GM12878 (cell line): ENCODE data around the gene ATP6V1F.

Source experiments
- CHD2 ChIP-seq: IDR thresholded peaks from 2 replicates; pipeline ENCODE4 v1.6.1; 2011; ENCODE audit warnings: low read depth, low read length, improper control_type of control experiment, borderline replicate concordance
- EZH2 ChIP-seq: IDR thresholded peaks from 2 replicates; pipeline ENCODE4 v1.6.1; 2012; ENCODE audit warnings: low read depth, mild to moderate bottlenecking, control low read depth, inconsistent platforms, low read length, borderline replicate concordance; ENCODE audit not compliant: control insufficient read depth
- FOS ChIP-seq: IDR thresholded peaks from 3 replicates; pipeline ENCODE4 v1.6.1; 2011; ENCODE audit warnings: borderline replicate concordance; ENCODE audit not compliant: insufficient read length; ENCODE audit errors: extremely low read depth
- GABPA ChIP-seq: IDR thresholded peaks from 2 replicates; pipeline ENCODE4 v1.6.1; 2014; ENCODE audit warnings: antibody characterized with exemption, low read depth, mild to moderate bottlenecking, inconsistent platforms
- HCFC1 ChIP-seq: fragments of 150-350 bp; IDR thresholded peaks from 2 replicates; pipeline ENCODE4 v1.6.1; 2014; ENCODE audit warnings: low read length
- NBN ChIP-seq: fragments of 450-650 bp; IDR thresholded peaks from 2 replicates; pipeline ENCODE4 v1.6.1; 2016
- RELA ChIP-seq: fragments of 450-650 bp; IDR thresholded peaks from 2 replicates; pipeline ENCODE4 v1.8.0; 2014; ENCODE audit warnings: borderline replicate concordance; ENCODE audit not compliant: partially characterized antibody
- TCF7 ChIP-seq: IDR thresholded peaks from 2 replicates; pipeline ENCODE4 v1.6.1; 2014; ENCODE audit warnings: antibody characterized with exemption, borderline replicate concordance
- TF ChIP-seq, protein P1 (sequence below), 3 experiments: IDR thresholded peaks in 2 of 3; conservative IDR thresholded peaks in 1 of 3; 2 replicates each; pipeline ENCODE4 v1.5.1; 2011; ENCODE audit warnings: low read depth in 3 of 3, low read length in 3 of 3, mild to moderate bottlenecking in 3 of 3, control low read depth in 2 of 3, moderate library complexity in 2 of 3, inconsistent platforms in 1 of 3, mixed read lengths in 1 of 3; ENCODE audit not compliant: control insufficient read depth in 2 of 3, insufficient read depth in 1 of 3; ENCODE audit errors: extremely low read depth in 1 of 3

DNA sequence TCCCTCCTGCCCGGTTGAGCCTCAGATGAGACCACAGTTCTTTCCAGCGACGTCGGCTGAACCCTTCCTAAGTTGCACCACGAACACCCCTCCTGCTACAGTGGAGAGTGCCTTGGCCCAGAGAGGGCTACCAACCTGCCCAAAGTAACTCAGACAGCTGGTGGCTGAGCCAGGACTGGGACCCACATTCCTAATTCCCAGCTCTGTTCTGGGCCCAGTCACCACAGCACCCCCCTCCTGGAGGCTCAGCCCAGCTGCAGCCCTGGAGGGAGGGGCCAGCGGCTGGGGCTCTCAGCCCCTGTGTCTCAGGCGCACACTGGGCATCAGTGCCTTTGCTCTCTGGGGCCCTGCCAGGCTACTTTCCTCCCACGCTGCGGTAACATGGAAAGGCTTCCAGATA is 10.6 kb downstream of the ATP6V1F start:
- no peak for TF ChIP-seq FOS
- TF ChIP-seq HCFC1, result no peak
- TF ChIP-seq, protein P1, sequence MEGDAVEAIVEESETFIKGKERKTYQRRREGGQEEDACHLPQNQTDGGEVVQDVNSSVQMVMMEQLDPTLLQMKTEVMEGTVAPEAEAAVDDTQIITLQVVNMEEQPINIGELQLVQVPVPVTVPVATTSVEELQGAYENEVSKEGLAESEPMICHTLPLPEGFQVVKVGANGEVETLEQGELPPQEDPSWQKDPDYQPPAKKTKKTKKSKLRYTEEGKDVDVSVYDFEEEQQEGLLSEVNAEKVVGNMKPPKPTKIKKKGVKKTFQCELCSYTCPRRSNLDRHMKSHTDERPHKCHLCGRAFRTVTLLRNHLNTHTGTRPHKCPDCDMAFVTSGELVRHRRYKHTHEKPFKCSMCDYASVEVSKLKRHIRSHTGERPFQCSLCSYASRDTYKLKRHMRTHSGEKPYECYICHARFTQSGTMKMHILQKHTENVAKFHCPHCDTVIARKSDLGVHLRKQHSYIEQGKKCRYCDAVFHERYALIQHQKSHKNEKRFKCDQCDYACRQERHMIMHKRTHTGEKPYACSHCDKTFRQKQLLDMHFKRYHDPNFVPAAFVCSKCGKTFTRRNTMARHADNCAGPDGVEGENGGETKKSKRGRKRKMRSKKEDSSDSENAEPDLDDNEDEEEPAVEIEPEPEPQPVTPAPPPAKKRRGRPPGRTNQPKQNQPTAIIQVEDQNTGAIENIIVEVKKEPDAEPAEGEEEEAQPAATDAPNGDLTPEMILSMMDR (IDR thresholded peaks at IDR 0.05 in 2 of 3, conservative IDR thresholded peaks at IDR 0.05 in 1 of 3; ENCODE audit: control insufficient read depth in 2 of 3, extremely low read depth in 1 of 3, insufficient read depth in 1 of 3, low read depth in 3 of 3, low read length in 3 of 3), result no peak
- no peak for TF ChIP-seq NBN
- no peak for TF ChIP-seq RELA
- TF ChIP-seq EZH2, result no peak
- no peak for TF ChIP-seq GABPA
- no peak for TF ChIP-seq CHD2
- no peak for TF ChIP-seq TCF7
